HepG2 (cell line): ENCODE results near the gene CUL4A. TPM values are rescaled to one million over a fixed set of nuclear protein-coding genes. Genes with fewer than 3 reads are reported as not detected.

Experiments
- EEA1 ChIP-seq: sonication (generic); formaldehyde crosslinking; IDR thresholded peaks from 2 replicates; pipeline ENCODE4 v1.5.1; 2020; ENCODE audit warnings: mild to moderate bottlenecking, missing genetic modification reagents, borderline replicate concordance
- GABPB1 ChIP-seq: IDR thresholded peaks from 2 replicates; pipeline ENCODE4 v1.6.1; 2016; ENCODE audit warnings: mild to moderate bottlenecking, missing genetic modification reagents, moderate library complexity, missing compliant biosample characterization
- HCFC1 ChIP-seq: fragments of 150-350 bp; IDR thresholded peaks from 2 replicates; pipeline ENCODE4 v1.6.1; 2014; ENCODE audit warnings: low read depth, low read length
- HOXD1 ChIP-seq: sonication (generic); formaldehyde crosslinking; IDR thresholded peaks from 2 replicates; pipeline ENCODE4 v1.5.0; 2020; ENCODE audit warnings: missing genetic modification reagents
- JUNB ChIP-seq: sonication (generic); formaldehyde crosslinking; IDR thresholded peaks from 2 replicates; pipeline ENCODE4 v1.8.0; 2022; ENCODE audit warnings: missing genetic modification reagents, mild to moderate bottlenecking, borderline replicate concordance
- KDM5A ChIP-seq: fragments of 200-600 bp; sonication (generic); IDR thresholded peaks from 2 replicates; pipeline ENCODE4 v1.7.0; 2018; ENCODE audit warnings: antibody characterized with exemption, mild to moderate bottlenecking, low read length, borderline replicate concordance
- ZFAT ChIP-seq: sonication (generic); formaldehyde crosslinking; conservative IDR thresholded peaks from 2 replicates; pipeline ENCODE4 v1.8.1; 2023; ENCODE audit warnings: missing genetic modification reagents, inconsistent platforms
- ZNF382 ChIP-seq: sonication (generic); formaldehyde crosslinking; IDR thresholded peaks from 2 replicates; pipeline ENCODE4 v1.5.0; 2020; ENCODE audit warnings: missing genetic modification reagents, mild to moderate bottlenecking, borderline replicate concordance
- ZNF501 ChIP-seq: sonication (generic); formaldehyde crosslinking; IDR thresholded peaks from 2 replicates; pipeline ENCODE4 v1.5.1; 2020; ENCODE audit warnings: mild to moderate bottlenecking, moderate library complexity, missing genetic modification reagents
- ZNF724P ChIP-seq: sonication (generic); formaldehyde crosslinking; IDR thresholded peaks from 2 replicates; pipeline ENCODE4 v1.8.0; 2022; ENCODE audit warnings: missing genetic modification reagents, borderline replicate concordance
- polyA plus RNA-seq, 8 experiments: library from polyadenylated mRNA; depleted of rRNA in 3 of 8; stranded (reverse) in 7 of 8; unstranded in 1 of 8; fragments of >200 nt; fragmentation: Illumina TruSeq in 4 of 8; extraction: Trizol in 4 of 8; gene quantifications; 2 replicates each; pipeline versions ENCODE4 v1.2.1 to v1.2.3, GENCODE V29; 2011 to 2016; ENCODE audit warnings: low read depth in 4 of 8, missing spikeins in 1 of 8, mixed read lengths in 1 of 8; ENCODE audit not compliant: insufficient read depth in 1 of 8
- total RNA-seq, 5 experiments: library from RNA; depleted of rRNA; stranded (reverse); fragments of >200 nt; fragmentation: Illumina TruSeq; extraction: Trizol; gene quantifications; 2 replicates each; pipeline ENCODE4 v1.2.3, GENCODE V29; 2016; ENCODE audit warnings: low read depth in 1 of 5
- TF ChIP-seq, protein P1 (sequence below): sonication (generic); formaldehyde crosslinking; IDR thresholded peaks from 2 replicates; pipeline ENCODE4 v1.8.1; 2023; ENCODE audit warnings: mild to moderate bottlenecking, moderate library complexity, missing genetic modification reagents
- TF ChIP-seq, protein P2 (sequence below): sonication (generic); formaldehyde crosslinking; IDR thresholded peaks from 2 replicates; pipeline ENCODE4 v1.4.0; 2020; ENCODE audit warnings: missing genetic modification reagents
- TF ChIP-seq, protein P3 (sequence below): sonication (generic); formaldehyde crosslinking; IDR thresholded peaks from 2 replicates; pipeline ENCODE4 v1.5.0; 2020; ENCODE audit warnings: mild to moderate bottlenecking, missing genetic modification reagents, moderate library complexity
- TF ChIP-seq, protein P4 (sequence below): sonication (generic); formaldehyde crosslinking; IDR thresholded peaks from 2 replicates; pipeline ENCODE4 v1.8.1; 2023; ENCODE audit warnings: mild to moderate bottlenecking, inconsistent platforms, moderate library complexity, missing genetic modification reagents, borderline replicate concordance
- TF ChIP-seq, protein P5 (sequence below): sonication (generic); formaldehyde crosslinking; IDR thresholded peaks from 2 replicates; pipeline ENCODE4 v1.5.0; 2020; ENCODE audit warnings: mild to moderate bottlenecking, missing genetic modification reagents, borderline replicate concordance

Gene CUL4A
- total and polyA plus RNA-seq, 2 of the 13 experiments (the other 11 are each of a cell fraction or from before 2014, with no cell fraction given): 51.2 to 75.3 TPM

DNA sequence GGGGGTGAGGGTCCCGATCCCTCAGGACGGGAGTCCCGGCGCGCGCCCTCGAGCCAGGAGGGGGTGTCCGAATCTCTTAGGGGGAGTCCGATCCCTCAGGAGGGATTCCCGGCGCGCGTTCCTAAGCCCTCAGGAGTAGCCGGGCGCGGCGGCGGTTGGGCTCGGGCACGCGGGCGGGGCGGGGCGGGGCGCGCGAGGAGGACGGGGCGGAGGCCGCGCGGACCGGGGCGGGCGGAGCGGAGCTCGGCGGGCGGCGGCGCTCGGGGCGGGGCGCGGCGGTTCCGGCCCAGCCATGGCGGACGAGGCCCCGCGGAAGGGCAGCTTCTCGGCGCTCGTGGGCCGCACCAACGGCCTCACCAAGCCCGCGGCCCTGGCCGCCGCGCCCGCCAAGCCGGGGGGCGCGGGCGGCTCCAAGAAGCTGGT lies at the start of gene CUL4A (continued):
- TF ChIP-seq JUNB (CRISPR knock-in tag) (no peak), EEA1 (CRISPR knock-in tag) (no peak), GABPB1 (CRISPR knock-in tag) (no peak), ZFAT (no peak), HOXD1 (CRISPR knock-in tag) (no peak), KDM5A (no peak), HCFC1 (no peak), ZNF501 (CRISPR knock-in tag) (no peak), ZNF382 (CRISPR knock-in tag) (no peak), ZNF724P (no peak)
- TF ChIP-seq, protein P1, sequence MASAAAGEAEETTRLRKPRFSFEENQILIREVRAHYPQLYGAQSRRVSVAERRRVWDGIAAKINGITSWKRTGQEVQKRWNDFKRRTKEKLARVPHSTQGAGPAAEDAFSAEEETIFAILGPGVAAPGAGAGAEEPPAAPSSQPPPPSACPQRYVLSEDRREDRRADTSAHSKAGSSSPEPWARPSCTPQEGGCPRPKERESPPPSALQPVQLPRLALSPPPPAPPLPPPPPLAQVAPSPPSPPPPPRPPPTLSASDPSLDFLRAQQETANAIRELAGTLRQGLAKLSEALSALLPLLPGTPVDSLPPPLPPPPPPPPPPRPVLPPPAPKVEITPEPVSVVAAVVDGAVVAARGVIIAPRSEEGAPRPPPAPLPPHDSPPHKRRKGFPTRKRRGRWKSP (CRISPR knock-in tag): no peak
- TF ChIP-seq, protein P2, sequence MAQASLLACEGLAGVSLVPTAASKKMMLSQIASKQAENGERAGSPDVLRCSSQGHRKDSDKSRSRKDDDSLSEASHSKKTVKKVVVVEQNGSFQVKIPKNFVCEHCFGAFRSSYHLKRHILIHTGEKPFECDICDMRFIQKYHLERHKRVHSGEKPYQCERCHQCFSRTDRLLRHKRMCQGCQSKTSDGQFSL: no peak; the same call in 1 of the 2 replicates
- TF ChIP-seq, protein P3, sequence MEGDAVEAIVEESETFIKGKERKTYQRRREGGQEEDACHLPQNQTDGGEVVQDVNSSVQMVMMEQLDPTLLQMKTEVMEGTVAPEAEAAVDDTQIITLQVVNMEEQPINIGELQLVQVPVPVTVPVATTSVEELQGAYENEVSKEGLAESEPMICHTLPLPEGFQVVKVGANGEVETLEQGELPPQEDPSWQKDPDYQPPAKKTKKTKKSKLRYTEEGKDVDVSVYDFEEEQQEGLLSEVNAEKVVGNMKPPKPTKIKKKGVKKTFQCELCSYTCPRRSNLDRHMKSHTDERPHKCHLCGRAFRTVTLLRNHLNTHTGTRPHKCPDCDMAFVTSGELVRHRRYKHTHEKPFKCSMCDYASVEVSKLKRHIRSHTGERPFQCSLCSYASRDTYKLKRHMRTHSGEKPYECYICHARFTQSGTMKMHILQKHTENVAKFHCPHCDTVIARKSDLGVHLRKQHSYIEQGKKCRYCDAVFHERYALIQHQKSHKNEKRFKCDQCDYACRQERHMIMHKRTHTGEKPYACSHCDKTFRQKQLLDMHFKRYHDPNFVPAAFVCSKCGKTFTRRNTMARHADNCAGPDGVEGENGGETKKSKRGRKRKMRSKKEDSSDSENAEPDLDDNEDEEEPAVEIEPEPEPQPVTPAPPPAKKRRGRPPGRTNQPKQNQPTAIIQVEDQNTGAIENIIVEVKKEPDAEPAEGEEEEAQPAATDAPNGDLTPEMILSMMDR: 0 out of 2 replicates have a peak, but pooled peaks have one; percentile 4
- TF ChIP-seq, protein P4, sequence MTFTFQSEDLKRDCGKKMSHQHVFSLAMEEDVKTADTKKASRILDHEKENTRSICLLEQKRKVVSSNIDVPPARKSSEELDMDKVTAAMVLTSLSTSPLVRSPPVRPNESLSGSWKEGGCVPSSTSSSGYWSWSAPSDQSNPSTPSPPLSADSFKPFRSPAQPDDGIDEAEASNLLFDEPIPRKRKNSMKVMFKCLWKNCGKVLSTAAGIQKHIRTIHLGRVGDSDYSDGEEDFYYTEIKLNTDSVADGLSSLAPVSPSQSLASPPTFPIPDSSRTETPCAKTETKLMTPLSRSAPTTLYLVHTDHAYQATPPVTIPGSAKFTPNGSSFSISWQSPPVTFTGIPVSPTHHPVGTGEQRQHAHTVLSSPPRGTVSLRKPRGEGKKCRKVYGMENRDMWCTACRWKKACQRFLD (CRISPR knock-in tag): no peak
- TF ChIP-seq, protein P5, sequence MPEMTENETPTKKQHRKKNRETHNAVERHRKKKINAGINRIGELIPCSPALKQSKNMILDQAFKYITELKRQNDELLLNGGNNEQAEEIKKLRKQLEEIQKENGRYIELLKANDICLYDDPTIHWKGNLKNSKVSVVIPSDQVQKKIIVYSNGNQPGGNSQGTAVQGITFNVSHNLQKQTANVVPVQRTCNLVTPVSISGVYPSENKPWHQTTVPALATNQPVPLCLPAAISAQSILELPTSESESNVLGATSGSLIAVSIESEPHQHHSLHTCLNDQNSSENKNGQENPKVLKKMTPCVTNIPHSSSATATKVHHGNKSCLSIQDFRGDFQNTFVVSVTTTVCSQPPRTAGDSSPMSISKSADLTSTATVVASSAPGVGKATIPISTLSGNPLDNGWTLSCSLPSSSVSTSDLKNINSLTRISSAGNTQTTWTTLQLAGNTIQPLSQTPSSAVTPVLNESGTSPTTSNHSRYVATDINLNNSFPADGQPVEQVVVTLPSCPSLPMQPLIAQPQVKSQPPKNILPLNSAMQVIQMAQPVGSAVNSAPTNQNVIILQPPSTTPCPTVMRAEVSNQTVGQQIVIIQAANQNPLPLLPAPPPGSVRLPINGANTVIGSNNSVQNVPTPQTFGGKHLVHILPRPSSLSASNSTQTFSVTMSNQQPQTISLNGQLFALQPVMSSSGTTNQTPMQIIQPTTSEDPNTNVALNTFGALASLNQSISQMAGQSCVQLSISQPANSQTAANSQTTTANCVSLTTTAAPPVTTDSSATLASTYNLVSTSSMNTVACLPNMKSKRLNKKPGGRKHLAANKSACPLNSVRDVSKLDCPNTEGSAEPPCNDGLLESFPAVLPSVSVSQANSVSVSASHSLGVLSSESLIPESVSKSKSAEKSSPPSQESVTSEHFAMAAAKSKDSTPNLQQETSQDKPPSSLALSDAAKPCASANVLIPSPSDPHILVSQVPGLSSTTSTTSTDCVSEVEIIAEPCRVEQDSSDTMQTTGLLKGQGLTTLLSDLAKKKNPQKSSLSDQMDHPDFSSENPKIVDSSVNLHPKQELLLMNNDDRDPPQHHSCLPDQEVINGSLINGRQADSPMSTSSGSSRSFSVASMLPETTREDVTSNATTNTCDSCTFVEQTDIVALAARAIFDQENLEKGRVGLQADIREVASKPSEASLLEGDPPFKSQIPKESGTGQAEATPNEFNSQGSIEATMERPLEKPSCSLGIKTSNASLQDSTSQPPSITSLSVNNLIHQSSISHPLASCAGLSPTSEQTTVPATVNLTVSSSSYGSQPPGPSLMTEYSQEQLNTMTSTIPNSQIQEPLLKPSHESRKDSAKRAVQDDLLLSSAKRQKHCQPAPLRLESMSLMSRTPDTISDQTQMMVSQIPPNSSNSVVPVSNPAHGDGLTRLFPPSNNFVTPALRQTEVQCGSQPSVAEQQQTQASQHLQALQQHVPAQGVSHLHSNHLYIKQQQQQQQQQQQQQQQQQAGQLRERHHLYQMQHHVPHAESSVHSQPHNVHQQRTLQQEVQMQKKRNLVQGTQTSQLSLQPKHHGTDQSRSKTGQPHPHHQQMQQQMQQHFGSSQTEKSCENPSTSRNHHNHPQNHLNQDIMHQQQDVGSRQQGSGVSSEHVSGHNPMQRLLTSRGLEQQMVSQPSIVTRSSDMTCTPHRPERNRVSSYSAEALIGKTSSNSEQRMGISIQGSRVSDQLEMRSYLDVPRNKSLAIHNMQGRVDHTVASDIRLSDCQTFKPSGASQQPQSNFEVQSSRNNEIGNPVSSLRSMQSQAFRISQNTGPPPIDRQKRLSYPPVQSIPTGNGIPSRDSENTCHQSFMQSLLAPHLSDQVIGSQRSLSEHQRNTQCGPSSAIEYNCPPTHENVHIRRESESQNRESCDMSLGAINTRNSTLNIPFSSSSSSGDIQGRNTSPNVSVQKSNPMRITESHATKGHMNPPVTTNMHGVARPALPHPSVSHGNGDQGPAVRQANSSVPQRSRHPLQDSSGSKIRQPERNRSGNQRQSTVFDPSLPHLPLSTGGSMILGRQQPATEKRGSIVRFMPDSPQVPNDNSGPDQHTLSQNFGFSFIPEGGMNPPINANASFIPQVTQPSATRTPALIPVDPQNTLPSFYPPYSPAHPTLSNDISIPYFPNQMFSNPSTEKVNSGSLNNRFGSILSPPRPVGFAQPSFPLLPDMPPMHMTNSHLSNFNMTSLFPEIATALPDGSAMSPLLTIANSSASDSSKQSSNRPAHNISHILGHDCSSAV (CRISPR knock-in tag): no peak
